ENCODE data around the gene CRACR2A. TPM values are rescaled to one million over a fixed set of nuclear protein-coding genes. Genes with fewer than 3 reads are reported as not detected.

CRACR2A gene
- total and polyA plus RNA-seq, 10 of the 15 experiments (the other 5 are each of a cell fraction or from before 2014, with no cell fraction given) = 2.1 to 18.0 (median 13.2) TPM

DNA sequence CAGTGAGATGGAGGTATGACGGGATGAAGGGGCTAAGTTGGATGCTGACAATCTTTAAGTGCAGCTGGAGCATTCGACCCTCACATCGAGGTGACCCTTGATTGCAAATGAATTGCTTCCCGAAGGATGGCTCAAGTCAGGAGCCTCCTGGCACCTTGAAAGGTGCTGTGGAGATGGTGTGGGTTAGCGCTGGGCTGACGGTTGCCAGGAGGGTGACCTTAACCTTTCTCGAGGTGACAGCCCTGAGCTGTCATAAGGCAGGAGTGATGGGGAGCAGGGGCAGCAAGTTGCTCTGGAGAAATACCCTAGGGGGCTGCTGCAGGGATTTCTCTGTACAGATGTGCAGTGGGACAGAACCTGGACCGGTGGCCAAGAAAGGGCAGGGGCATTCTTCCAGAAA lies 122.8 kb downstream of the CRACR2A start:
- Histone ChIP-seq H3K36me3 (ENCODE audit: control insufficient read depth in 2 of 2, insufficient read depth in 2 of 2, low read length in 1 of 2) (no peaks in the 10 kb centered on the region; a peak in 2 of 4 replicates), H3K4me1 (ENCODE audit: control insufficient read depth, insufficient read depth, low read length) (no peaks in the 10 kb centered on the region), H3K9me3 (replicated peaks; ENCODE audit: control insufficient read depth, insufficient read depth, low read length) (no peaks in the 10 kb centered on the region), H3K4me3 (no peak overlapping the region), H3K9ac (ENCODE audit: control insufficient read depth, insufficient read depth, low read length) (no peak overlapping the region), H4K20me1 (ENCODE audit: control insufficient read depth, insufficient read depth) (no peaks in the 10 kb centered on the region), H3K27ac (ENCODE audit: control insufficient read depth, insufficient read depth) (no peak overlapping the region), H3K4me2 (ENCODE audit: control insufficient read depth, insufficient read depth) (no peak overlapping the region), H3K79me2 (ENCODE audit: control insufficient read depth, insufficient read depth, low read length) (no peaks in the 10 kb centered on the region), H3K27me3 (replicated peaks in 1 of 2; ENCODE audit: control insufficient read depth in 2 of 2, insufficient read depth in 2 of 2, low read length in 1 of 2) (no peaks in the 10 kb centered on the region), H2AFZ (ENCODE audit: control insufficient read depth, low read depth, low read length) (no peak overlapping the region)
- DNase-seq (ENCODE audit: low read depth, low spot score) (no peak), FAIRE-seq (no peak), ATAC-seq (no peak)
- CTCF ChIA-PET = no interaction called here
- WGBS (ENCODE audit: insufficient coverage, insufficient replicate concordance, low lambda C conversion rate, missing lambda C conversion rate) = 80% methylated on average over 8 of the region's 8 CpGs
- no TSS peak for BruUV-seq (replicated peaks)
- SMC1A ChIA-PET (ENCODE audit: uncharacterized antibody, unreplicated experiment) = interaction anchor here (0.6 kb wide), 1 partner anchor 70 kb away, joined by 3 read pairs; no protein-coding TSS in a partner anchor
- RAD21 ChIA-PET (ENCODE audit: unreplicated experiment) = no interaction called here
- no peak for TF ChIP-seq SMARCA5 (IDR thresholded peaks at IDR 0.05)
- TF ChIP-seq POLR2A (IDR thresholded peaks at IDR 0.05; ENCODE audit: low read depth, low read length) = no peak
- TF ChIP-seq TBL1XR1 (IDR thresholded peaks at IDR 0.05; ENCODE audit: low read depth, low read length) = no peak
- TF ChIP-seq, protein P1, sequence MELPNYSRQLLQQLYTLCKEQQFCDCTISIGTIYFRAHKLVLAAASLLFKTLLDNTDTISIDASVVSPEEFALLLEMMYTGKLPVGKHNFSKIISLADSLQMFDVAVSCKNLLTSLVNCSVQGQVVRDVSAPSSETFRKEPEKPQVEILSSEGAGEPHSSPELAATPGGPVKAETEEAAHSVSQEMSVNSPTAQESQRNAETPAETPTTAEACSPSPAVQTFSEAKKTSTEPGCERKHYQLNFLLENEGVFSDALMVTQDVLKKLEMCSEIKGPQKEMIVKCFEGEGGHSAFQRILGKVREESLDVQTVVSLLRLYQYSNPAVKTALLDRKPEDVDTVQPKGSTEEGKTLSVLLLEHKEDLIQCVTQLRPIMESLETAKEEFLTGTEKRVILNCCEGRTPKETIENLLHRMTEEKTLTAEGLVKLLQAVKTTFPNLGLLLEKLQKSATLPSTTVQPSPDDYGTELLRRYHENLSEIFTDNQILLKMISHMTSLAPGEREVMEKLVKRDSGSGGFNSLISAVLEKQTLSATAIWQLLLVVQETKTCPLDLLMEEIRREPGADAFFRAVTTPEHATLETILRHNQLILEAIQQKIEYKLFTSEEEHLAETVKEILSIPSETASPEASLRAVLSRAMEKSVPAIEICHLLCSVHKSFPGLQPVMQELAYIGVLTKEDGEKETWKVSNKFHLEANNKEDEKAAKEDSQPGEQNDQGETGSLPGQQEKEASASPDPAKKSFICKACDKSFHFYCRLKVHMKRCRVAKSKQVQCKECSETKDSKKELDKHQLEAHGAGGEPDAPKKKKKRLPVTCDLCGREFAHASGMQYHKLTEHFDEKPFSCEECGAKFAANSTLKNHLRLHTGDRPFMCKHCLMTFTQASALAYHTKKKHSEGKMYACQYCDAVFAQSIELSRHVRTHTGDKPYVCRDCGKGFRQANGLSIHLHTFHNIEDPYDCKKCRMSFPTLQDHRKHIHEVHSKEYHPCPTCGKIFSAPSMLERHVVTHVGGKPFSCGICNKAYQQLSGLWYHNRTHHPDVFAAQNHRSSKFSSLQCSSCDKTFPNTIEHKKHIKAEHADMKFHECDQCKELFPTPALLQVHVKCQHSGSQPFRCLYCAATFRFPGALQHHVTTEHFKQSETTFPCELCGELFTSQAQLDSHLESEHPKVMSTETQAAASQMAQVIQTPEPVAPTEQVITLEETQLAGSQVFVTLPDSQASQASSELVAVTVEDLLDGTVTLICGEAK (IDR thresholded peaks at IDR 0.05; ENCODE audit: borderline replicate concordance) = no peak
- TF ChIP-seq, protein P2, sequence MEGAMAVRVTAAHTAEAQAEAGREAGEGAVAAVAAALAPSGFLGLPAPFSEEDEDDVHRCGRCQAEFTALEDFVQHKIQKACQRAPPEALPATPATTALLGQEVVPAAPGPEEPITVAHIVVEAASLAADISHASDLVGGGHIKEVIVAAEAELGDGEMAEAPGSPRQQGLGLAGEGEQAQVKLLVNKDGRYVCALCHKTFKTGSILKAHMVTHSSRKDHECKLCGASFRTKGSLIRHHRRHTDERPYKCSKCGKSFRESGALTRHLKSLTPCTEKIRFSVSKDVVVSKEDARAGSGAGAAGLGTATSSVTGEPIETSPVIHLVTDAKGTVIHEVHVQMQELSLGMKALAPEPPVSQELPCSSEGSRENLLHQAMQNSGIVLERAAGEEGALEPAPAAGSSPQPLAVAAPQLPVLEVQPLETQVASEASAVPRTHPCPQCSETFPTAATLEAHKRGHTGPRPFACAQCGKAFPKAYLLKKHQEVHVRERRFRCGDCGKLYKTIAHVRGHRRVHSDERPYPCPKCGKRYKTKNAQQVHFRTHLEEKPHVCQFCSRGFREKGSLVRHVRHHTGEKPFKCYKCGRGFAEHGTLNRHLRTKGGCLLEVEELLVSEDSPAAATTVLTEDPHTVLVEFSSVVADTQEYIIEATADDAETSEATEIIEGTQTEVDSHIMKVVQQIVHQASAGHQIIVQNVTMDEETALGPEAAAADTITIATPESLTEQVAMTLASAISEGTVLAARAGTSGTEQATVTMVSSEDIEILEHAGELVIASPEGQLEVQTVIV (IDR thresholded peaks at IDR 0.05; ENCODE audit: borderline replicate concordance, partially characterized antibody) = no peak
- TF ChIP-seq IKZF1 (conservative IDR thresholded peaks at IDR 0.05) = no peak
- no peak for TF ChIP-seq SRF (IDR thresholded peaks at IDR 0.05; ENCODE audit: low read depth in 2 of 2, low read length in 2 of 2)
- TF ChIP-seq, protein P3, sequence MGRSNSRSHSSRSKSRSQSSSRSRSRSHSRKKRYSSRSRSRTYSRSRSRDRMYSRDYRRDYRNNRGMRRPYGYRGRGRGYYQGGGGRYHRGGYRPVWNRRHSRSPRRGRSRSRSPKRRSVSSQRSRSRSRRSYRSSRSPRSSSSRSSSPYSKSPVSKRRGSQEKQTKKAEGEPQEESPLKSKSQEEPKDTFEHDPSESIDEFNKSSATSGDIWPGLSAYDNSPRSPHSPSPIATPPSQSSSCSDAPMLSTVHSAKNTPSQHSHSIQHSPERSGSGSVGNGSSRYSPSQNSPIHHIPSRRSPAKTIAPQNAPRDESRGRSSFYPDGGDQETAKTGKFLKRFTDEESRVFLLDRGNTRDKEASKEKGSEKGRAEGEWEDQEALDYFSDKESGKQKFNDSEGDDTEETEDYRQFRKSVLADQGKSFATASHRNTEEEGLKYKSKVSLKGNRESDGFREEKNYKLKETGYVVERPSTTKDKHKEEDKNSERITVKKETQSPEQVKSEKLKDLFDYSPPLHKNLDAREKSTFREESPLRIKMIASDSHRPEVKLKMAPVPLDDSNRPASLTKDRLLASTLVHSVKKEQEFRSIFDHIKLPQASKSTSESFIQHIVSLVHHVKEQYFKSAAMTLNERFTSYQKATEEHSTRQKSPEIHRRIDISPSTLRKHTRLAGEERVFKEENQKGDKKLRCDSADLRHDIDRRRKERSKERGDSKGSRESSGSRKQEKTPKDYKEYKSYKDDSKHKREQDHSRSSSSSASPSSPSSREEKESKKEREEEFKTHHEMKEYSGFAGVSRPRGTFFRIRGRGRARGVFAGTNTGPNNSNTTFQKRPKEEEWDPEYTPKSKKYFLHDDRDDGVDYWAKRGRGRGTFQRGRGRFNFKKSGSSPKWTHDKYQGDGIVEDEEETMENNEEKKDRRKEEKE (IDR thresholded peaks at IDR 0.05) = no peak
- no peak for TF ChIP-seq TARDBP (IDR thresholded peaks at IDR 0.05; ENCODE audit: borderline replicate concordance)
- no peak for TF ChIP-seq ETV6 (conservative IDR thresholded peaks at IDR 0.05 in 1 of 2, IDR thresholded peaks at IDR 0.05 in 1 of 2; ENCODE audit: borderline replicate concordance in 1 of 2, low read depth in 1 of 2)
- no peak for TF ChIP-seq POLR2AphosphoS5 (IDR thresholded peaks at IDR 0.05; ENCODE audit: low read length)
- TF ChIP-seq NR2C2 (IDR thresholded peaks at IDR 0.05; ENCODE audit: borderline replicate concordance, control insufficient read depth, insufficient read length, low read depth) = no peak
- POLR2A ChIA-PET = no interaction called here
- intact Hi-C loops (cut with micrococcal nuclease; ENCODE audit: unreplicated experiment) (no loop called here), in situ Hi-C loops (cut with MboI) (no loop called here)

Data from GM12878 (cell line).